ENCODE results near the gene EDAR.

EDAR gene

GRCh38 chr2:108965540-108966289 lies 23.3 kb downstream of the EDAR start:
- DNase-seq, result no peak

DNA sequence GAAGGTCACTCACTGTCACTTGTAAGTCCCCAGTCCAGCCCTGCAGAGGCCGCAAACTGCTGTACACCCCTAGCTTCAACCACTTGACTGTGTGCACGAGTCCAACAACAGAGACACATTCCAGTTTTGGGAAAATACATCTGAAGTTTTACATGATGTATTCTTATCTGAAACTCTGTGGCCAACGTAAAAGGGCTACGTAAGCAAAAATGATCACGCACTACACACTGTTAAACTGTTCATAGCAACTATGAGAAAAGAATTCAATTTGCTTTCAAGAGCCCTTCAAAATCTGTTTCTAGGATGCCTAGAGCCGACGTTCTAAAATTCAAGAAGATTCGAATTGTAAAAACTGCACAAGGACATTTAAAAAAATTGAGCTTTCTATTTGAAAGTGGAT lies 26.0 kb downstream of the EDAR start:
- no peak for DNase-seq

DNA sequence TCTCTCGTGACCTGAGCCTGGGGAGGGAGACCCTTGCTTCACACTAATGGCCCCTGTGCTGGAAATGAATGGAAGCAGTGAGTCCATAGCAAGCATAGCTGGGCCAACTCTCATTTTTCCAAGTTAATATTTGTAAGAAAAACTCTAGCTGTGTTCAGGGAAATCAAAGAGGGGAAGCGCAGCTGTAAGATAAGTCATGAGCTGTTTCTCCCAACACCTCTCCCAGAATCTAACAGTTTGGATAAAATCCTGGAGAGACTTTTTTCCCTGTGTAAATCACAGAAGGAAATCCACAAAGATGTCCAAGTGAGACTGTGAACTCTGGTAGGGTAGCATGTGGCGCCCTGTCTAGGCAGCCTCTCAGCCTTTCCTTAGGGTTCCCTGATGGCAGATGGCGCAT lies 27.2 kb downstream of the EDAR start:
- no peak for DNase-seq

- no peak for DNase-seq
Measured at GRCh38 chr2:108960006-108960405, 29.0 kb downstream of the EDAR start.

- DNase-seq, result no peak
Measured at GRCh38 chr2:108959401-108959800, 29.6 kb downstream of the EDAR start.

GRCh38 chr2:108958632-108959341 lies 30.2 kb downstream of the EDAR start:
- no peak for DNase-seq

DNA sequence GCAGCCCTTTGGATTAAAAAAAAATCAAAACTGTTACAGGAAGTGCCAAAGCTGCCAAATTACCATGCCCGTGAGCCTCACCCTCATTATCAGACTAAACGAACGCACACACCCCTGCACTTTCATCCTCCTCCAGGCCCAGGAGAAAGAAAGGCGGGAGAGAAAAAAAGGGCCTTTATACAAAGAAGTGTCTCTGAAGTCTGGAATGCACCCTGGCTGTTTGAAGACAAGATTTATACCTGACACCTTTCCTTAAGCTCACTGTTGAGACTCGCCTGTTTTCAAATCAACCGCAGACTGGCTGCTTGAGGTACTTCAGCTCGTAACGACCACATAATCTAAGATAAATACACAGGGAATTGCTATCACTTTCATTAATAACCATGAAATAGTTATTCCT lies 31.0 kb downstream of the EDAR start:
- no peak for DNase-seq

DNA sequence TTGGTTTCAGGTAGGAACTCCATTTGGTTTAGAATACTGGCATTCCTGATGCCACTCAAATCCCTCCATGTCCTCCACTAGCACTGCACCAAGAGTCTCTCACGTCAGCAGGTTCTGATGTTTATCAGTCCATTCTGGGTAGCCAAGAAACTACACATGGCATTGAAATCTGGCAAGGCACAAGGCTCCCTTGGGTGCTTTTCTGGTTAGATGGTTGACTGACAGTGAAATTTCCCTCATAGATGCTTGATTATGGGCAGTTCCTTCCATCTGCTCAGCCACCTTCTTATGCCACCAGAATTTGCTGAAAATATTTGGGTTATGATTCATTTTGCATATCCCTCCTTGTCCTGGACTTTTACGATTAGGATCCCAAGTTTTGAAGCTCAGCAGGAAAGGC lies 32.6 kb downstream of the EDAR start:
- no peak for DNase-seq

- no peak for DNase-seq
Measured at GRCh38 chr2:108950369-108951135, 38.5 kb downstream of the EDAR start.

- no peak for DNase-seq
Measured at GRCh38 chr2:108949316-108950239, 39.4 kb downstream of the EDAR start.

DNA sequence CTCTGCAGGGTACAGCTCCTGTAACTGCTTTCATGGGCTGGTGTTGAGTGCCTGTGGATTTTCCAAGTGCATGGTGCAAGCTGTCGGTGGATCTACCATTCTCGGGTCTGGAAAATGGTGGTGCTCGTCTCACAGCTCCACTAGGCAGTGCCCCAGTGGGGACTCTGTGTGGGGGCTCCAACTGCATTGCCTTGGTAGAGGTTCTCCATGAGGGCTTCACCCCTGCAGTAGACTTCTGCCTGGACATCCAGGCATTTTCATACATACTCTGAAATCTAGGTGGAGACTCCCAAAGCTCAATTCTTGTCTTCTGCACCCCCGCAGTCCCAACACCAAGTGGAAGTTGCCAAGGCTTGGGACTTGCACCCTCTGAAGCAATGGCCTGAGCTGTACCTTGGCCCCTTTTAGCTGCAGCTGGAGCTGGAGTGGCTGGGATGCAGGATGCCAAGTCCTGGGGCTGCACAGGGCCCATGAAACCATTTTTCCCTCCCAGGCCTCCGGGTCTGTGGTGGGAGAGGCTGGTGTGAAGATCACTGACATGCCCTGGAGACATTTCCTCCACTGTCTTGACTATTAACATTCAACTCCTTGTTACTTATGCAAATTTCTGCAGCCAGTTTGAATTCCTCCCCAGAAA lies 41.6 kb downstream of the EDAR start:
- DNase-seq, result no peak

DNA sequence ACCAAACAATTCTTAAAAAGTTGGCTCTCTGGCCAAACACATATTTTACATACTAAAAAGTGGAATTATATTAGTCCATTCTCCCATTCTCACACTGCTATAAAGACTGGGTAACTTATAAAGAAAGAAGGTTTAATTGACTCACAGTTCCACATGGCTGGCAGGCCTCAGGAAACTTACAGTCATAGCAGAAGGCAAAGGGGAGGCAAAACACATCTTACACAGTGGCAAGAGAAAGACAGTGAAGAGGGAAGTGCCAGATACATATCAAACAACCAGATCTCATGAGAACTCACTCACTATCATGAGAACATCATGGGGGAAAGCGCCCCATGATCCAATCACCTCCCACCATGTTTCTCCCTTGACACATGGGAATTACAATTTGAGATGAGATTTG lies 42.6 kb downstream of the EDAR start:
- no peak for DNase-seq

- no peak for DNase-seq
Measured at GRCh38 chr2:108945969-108946368, 43.1 kb downstream of the EDAR start.

GRCh38 chr2:108944601-108945331 lies 44.3 kb downstream of the EDAR start:
- DNase-seq, result no peak

GRCh38 chr2:108943751-108944150 lies 45.3 kb downstream of the EDAR start:
- DNase-seq, result no peak

- no peak for DNase-seq
Measured at GRCh38 chr2:108942888-108943287, 46.1 kb downstream of the EDAR start.

- no peak for DNase-seq
Measured at GRCh38 chr2:108942231-108942825, 46.7 kb downstream of the EDAR start.

DNA sequence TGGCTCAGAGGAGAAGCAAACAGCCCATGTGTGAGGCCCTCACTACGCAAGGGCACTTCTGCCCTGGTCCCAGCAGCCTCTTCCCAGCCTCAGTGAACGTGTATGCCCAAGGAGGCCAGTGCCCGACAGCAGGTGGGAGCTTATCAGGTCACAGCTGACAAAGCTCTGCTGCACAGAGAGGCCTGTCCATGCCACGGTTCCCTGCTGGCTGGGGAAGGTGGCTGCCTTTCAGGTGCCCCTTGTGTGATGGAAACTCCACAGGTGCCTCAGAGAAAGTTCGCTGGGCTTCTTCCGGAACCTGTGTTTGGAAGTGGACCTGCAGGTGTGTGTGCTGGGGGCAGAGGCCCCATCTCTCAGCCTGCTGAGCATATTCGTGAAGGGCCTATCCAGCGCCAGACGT lies 47.3 kb downstream of the EDAR start:
- no peak for DNase-seq

DNA sequence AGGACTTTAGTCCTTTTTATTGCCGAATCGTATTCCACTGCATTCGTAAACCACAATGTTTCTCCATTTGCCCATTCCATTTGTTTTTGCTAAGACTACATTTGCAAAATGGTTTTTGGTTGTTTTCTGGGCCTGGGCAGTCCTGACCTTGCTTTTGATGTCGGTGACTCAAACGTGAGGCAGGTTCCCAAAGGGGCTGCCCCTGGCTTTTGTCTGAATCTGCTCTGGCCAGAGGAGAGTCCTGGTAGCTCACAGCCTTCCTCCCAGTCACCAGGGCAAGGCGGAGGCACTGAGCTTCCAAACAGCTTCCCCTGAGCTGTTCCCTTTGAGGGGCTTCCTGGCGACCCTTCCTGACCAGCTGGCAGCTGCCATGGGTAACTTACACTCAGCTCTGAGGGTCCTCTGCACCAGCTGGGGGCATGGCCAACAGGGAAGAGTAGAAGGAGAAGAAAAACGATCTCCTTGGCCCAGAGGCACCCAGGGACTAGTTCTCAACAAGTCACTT lies 47.8 kb downstream of the EDAR start:
- DNase-seq, result no peak

DNA sequence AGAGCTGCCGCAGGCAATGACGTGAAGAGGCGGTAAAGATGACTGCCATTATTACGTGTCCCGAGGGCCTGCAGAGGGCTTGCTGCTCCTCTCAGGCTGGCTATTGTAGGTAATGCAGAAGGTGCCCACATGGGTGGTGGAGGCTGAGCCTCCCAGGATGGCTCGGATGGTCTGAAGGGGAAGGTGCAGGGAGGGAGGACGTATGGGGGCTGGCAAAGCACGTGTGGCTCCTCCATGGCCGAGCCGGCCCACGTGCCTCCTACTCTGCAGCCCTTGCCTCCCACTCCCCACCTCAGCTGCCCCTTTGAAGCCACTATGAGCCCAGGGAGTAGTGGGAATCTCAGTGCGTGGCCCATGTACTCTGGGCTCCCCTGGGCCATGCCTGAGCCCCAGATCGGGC lies 48.9 kb downstream of the EDAR start:
- DNase-seq, result no peak

Measured in stimulated activated CD4-positive, alpha-beta T cell treated with anti-CD3 and anti-CD28 coated beads, Interleukin-2, amount 100 ng/mL, for 48 hours (primary cell).